GM23338 (cell line): Measurements from ENCODE around the gene SOX13. TPM values are rescaled to one million over a fixed set of nuclear protein-coding genes. Genes with fewer than 3 reads are reported as not detected.

Source experiments
- ATAC-seq: fragments of 200-7000 bp; cut with Tn5 transposase; 3 replicates; pipeline ENCODE4 v1.9.1; 2020
- DNase-seq: peaks from one replicate; pipeline ENCODE4 v3.0.0-alpha.2; 2015; ENCODE audit warnings: low spot score
- H2AFZ ChIP-seq: fragments of 200-600 bp; sonication (generic); 2 replicates; pipeline ENCODE4 v1.8.0; 2016; ENCODE audit warnings: antibody characterized with exemption, mild to moderate bottlenecking, moderate library complexity
- H3F3A ChIP-seq: fragments of 200-600 bp; sonication (generic); replicated peaks from 2 replicates; pipeline ENCODE4 v1.8.0; 2017; ENCODE audit warnings: antibody characterized with exemption, mixed run types, low read depth
- H3K27ac ChIP-seq: fragments of 200-600 bp; sonication (generic); 2 replicates; pipeline ENCODE4 v1.6.1; 2016; ENCODE audit warnings: low read depth
- H3K27me3 ChIP-seq: fragments of 200-600 bp; sonication (generic); 2 replicates; pipeline ENCODE4 v1.8.0; 2016; ENCODE audit warnings: mild to moderate bottlenecking, mixed run types, moderate library complexity; ENCODE audit not compliant: insufficient read depth
- H3K36me3 ChIP-seq: fragments of 200-600 bp; sonication (generic); 2 replicates; pipeline ENCODE4 v1.8.0; 2016; ENCODE audit warnings: mild to moderate bottlenecking; ENCODE audit not compliant: insufficient read depth
- H3K4me1 ChIP-seq: fragments of 200-600 bp; sonication (generic); 2 replicates; pipeline ENCODE4 v1.8.0; 2016; ENCODE audit warnings: mild to moderate bottlenecking, moderate library complexity; ENCODE audit not compliant: insufficient read depth
- H3K4me2 ChIP-seq: fragments of 200-600 bp; sonication (generic); 2 replicates; pipeline ENCODE4 v1.7.1; 2017; ENCODE audit warnings: mixed run types
- H3K4me3 ChIP-seq: fragments of 200-600 bp; sonication (generic); 2 replicates; pipeline ENCODE4 v1.6.1; 2016; ENCODE audit warnings: mixed run types
- H3K79me2 ChIP-seq: fragments of 200-600 bp; sonication (generic); replicated peaks from 2 replicates; pipeline ENCODE4 v1.8.0; 2017; ENCODE audit warnings: mild to moderate bottlenecking; ENCODE audit not compliant: insufficient read depth
- H3K9me2 ChIP-seq: fragments of 200-600 bp; sonication (generic); 2 replicates; pipeline ENCODE4 v1.8.0; 2017; ENCODE audit not compliant: insufficient read depth
- H4K20me1 ChIP-seq: fragments of 200-600 bp; sonication (generic); replicated peaks from 2 replicates; pipeline ENCODE4 v1.8.0; 2017; ENCODE audit warnings: mild to moderate bottlenecking; ENCODE audit not compliant: insufficient read depth
- H3K27ac Mint-ChIP-seq: 2 replicates; pipeline ENCODE4 v1.8.0; 2020; ENCODE audit warnings: inconsistent platforms, mild to moderate bottlenecking, moderate library complexity, mixed read lengths
- H3K27me3 Mint-ChIP-seq: 3 replicates; pipeline ENCODE4 v1.8.0; 2022; ENCODE audit warnings: low read depth, mild to moderate bottlenecking, moderate library complexity, mixed read lengths, inconsistent platforms; ENCODE audit not compliant: insufficient read depth, poor library complexity
- H3K36me3 Mint-ChIP-seq: 3 replicates; pipeline ENCODE4 v1.8.0; 2021; ENCODE audit warnings: low read depth, mild to moderate bottlenecking, inconsistent platforms, moderate library complexity, mixed read lengths
- H3K4me1 Mint-ChIP-seq: 3 replicates; pipeline ENCODE4 v1.8.0; 2020; ENCODE audit warnings: mild to moderate bottlenecking, inconsistent platforms, mixed read lengths
- H3K4me3 Mint-ChIP-seq: 3 replicates; pipeline ENCODE4 v1.8.0; 2021; ENCODE audit warnings: moderate library complexity, mild to moderate bottlenecking, inconsistent platforms, mixed read lengths
- H3K9me3 Mint-ChIP-seq: 3 replicates; pipeline ENCODE4 v1.8.0; 2020; ENCODE audit warnings: moderate library complexity, mild to moderate bottlenecking, inconsistent platforms, mixed read lengths
- CREB1 ChIP-seq: fragments of 250-450 bp; sonication (Bioruptor Pico); IDR thresholded peaks from 2 replicates; pipeline ENCODE4 v1.5.0; 2020; ENCODE audit warnings: low read depth, mild to moderate bottlenecking, moderate library complexity
- ETS1 ChIP-seq: IDR thresholded peaks from 2 replicates; pipeline ENCODE4 v1.6.1; 2016; ENCODE audit warnings: antibody characterized with exemption
- EZH2 ChIP-seq: fragments of 200-600 bp; sonication (generic); IDR thresholded peaks from one replicate; pipeline ENCODE4 v1.8.0; 2017; ENCODE audit warnings: antibody characterized with exemption, mild to moderate bottlenecking, low read depth; ENCODE audit not compliant: unreplicated experiment
- JUNB ChIP-seq: IDR thresholded peaks from one replicate; pipeline ENCODE4 v1.6.1; 2016; ENCODE audit warnings: antibody characterized with exemption; ENCODE audit not compliant: unreplicated experiment
- NANOG ChIP-seq: IDR thresholded peaks from 2 replicates; pipeline ENCODE4 v1.6.1; 2016; ENCODE audit warnings: antibody characterized with exemption, borderline replicate concordance
- POLR2AphosphoS5 ChIP-seq: IDR thresholded peaks from 2 replicates; pipeline ENCODE4 v1.6.1; 2016; ENCODE audit warnings: antibody characterized with exemption, low read depth
- STAT1 ChIP-seq: IDR thresholded peaks from one replicate; pipeline ENCODE4 v1.6.1; 2016; ENCODE audit warnings: antibody characterized with exemption; ENCODE audit not compliant: unreplicated experiment
- ZNF114 ChIP-seq: fragments of 250-450 bp; sonication (Bioruptor Pico); IDR thresholded peaks from 2 replicates; pipeline ENCODE4 v1.5.0; 2020; ENCODE audit warnings: mild to moderate bottlenecking, moderate library complexity
- ZNF331 ChIP-seq: fragments of 250-450 bp; sonication (Bioruptor Pico); IDR thresholded peaks from 2 replicates; pipeline ENCODE4 v1.5.0; 2020; ENCODE audit warnings: low read depth, mild to moderate bottlenecking, moderate library complexity
- polyA plus RNA-seq: library from polyadenylated mRNA; unstranded; fragments of >200 nt; fragmentation: Nextera tagmentation; extraction: Ambion mirVana; gene quantifications from 2 replicates; pipeline ENCODE4 v1.2.1, GENCODE V29; 2016
- total RNA-seq: library from RNA; depleted of rRNA; stranded (reverse); fragments of >200 nt; shearing (Covaris generic); gene quantifications from 2 replicates; pipeline ENCODE4 v1.2.3, GENCODE V29; 2014
- TF ChIP-seq, protein P1 (sequence below): fragments of 250-450 bp; sonication (Bioruptor Pico); IDR thresholded peaks from 2 replicates; pipeline ENCODE4 v1.5.0; 2020; ENCODE audit warnings: mild to moderate bottlenecking, moderate library complexity
- TF ChIP-seq, protein P2 (sequence below), 2 experiments: fragments of 200-600 bp in 1 of 2; sonication (generic) in 1 of 2; conservative IDR thresholded peaks; 2 replicates each; pipeline versions ENCODE4 v1.5.1 to v1.6.1; 2016 to 2017; ENCODE audit warnings: antibody characterized with exemption in 2 of 2, low read depth in 2 of 2, mild to moderate bottlenecking in 2 of 2, moderate library complexity in 1 of 2

SOX13 gene
- total and polyA plus RNA-seq, 2 experiments from 2014 or later = 28.6 to 123 TPM

- peak overlapping the region; percentile 56 for H3K4me2 ChIP-seq
- DNase-seq = no peak
- Mint-ChIP-seq H3K9me3 (no peaks in the 10 kb centered on the region; the same call in 2 of the 3 replicates), H3K27me3 (peaks cover 14% of the 10 kb centered on the region), H3K4me3 (peak overlapping the region; percentile 44; the same call in 1 of the 3 replicates), H3K4me1 (peaks cover 89% of the 10 kb centered on the region), H3K36me3 (peaks cover 3% of the 10 kb centered on the region), H3K27ac (peak overlapping the region; percentile 74)
- peaks cover 71% of the 10 kb centered on the region for H4K20me1 ChIP-seq
- H3F3A ChIP-seq = peaks cover 23% of the 10 kb centered on the region; the same call in 1 of the 2 replicates
- H3K27me3 ChIP-seq = no peaks in the 10 kb centered on the region
- H3K9me2 ChIP-seq = no peaks in the 10 kb centered on the region
- H3K36me3 ChIP-seq = no peaks in the 10 kb centered on the region; the same call in 1 of the 2 replicates
- no peak overlapping the region for H2AFZ ChIP-seq
- TF ChIP-seq POLR2AphosphoS5 (no peak), ZNF114 (CRISPR knock-in tag) (no peak), CREB1 (CRISPR knock-in tag) (no peak)
- H3K79me2 ChIP-seq = peaks cover 99% of the 10 kb centered on the region
- no peak overlapping the region for H3K4me3 ChIP-seq
- ATAC-seq = no peak
- H3K4me1 ChIP-seq = peaks cover 95% of the 10 kb centered on the region
- peak overlapping the region; percentile 72 for H3K27ac ChIP-seq
These were observed 15.1 kb downstream of the SOX13 start for GRCh38 chr1:204087893-204088528.

GRCh38 chr1:204088596-204088995 lies 15.7 kb downstream of the SOX13 start:
- Mint-ChIP-seq H3K27ac (peak overlapping the region; percentile 66), H3K4me3 (peak overlapping the region; percentile 9; the same call in 1 of the 3 replicates), H3K27me3 (peaks cover 14% of the 10 kb centered on the region), H3K4me1 (peaks cover 89% of the 10 kb centered on the region), H3K9me3 (no peaks in the 10 kb centered on the region), H3K36me3 (peaks cover 3% of the 10 kb centered on the region)
- no peak; the same call in 2 of the 3 replicates for ATAC-seq
- H4K20me1 ChIP-seq = peaks cover 76% of the 10 kb centered on the region
- no peak overlapping the region for H3K4me3 ChIP-seq
- peaks cover 26% of the 10 kb centered on the region for H3F3A ChIP-seq
- H3K36me3 ChIP-seq = no peaks in the 10 kb centered on the region; the same call in 1 of the 2 replicates
- H3K79me2 ChIP-seq = peaks cover 99% of the 10 kb centered on the region
- no peak overlapping the region for H2AFZ ChIP-seq
- H3K9me2 ChIP-seq = no peaks in the 10 kb centered on the region
- H3K4me1 ChIP-seq = peaks cover 95% of the 10 kb centered on the region
- H3K27me3 ChIP-seq = no peaks in the 10 kb centered on the region
- peak overlapping the region; percentile 56 for H3K4me2 ChIP-seq
- peak overlapping the region; percentile 72 for H3K27ac ChIP-seq
- no peak for DNase-seq
- TF ChIP-seq ETS1 = no peak
- no peak for TF ChIP-seq EZH2
- TF ChIP-seq CREB1 (CRISPR knock-in tag) = no peak
- TF ChIP-seq JUNB = no peak
- no peak for TF ChIP-seq ZNF331 (CRISPR knock-in tag)
- TF ChIP-seq, protein P1, sequence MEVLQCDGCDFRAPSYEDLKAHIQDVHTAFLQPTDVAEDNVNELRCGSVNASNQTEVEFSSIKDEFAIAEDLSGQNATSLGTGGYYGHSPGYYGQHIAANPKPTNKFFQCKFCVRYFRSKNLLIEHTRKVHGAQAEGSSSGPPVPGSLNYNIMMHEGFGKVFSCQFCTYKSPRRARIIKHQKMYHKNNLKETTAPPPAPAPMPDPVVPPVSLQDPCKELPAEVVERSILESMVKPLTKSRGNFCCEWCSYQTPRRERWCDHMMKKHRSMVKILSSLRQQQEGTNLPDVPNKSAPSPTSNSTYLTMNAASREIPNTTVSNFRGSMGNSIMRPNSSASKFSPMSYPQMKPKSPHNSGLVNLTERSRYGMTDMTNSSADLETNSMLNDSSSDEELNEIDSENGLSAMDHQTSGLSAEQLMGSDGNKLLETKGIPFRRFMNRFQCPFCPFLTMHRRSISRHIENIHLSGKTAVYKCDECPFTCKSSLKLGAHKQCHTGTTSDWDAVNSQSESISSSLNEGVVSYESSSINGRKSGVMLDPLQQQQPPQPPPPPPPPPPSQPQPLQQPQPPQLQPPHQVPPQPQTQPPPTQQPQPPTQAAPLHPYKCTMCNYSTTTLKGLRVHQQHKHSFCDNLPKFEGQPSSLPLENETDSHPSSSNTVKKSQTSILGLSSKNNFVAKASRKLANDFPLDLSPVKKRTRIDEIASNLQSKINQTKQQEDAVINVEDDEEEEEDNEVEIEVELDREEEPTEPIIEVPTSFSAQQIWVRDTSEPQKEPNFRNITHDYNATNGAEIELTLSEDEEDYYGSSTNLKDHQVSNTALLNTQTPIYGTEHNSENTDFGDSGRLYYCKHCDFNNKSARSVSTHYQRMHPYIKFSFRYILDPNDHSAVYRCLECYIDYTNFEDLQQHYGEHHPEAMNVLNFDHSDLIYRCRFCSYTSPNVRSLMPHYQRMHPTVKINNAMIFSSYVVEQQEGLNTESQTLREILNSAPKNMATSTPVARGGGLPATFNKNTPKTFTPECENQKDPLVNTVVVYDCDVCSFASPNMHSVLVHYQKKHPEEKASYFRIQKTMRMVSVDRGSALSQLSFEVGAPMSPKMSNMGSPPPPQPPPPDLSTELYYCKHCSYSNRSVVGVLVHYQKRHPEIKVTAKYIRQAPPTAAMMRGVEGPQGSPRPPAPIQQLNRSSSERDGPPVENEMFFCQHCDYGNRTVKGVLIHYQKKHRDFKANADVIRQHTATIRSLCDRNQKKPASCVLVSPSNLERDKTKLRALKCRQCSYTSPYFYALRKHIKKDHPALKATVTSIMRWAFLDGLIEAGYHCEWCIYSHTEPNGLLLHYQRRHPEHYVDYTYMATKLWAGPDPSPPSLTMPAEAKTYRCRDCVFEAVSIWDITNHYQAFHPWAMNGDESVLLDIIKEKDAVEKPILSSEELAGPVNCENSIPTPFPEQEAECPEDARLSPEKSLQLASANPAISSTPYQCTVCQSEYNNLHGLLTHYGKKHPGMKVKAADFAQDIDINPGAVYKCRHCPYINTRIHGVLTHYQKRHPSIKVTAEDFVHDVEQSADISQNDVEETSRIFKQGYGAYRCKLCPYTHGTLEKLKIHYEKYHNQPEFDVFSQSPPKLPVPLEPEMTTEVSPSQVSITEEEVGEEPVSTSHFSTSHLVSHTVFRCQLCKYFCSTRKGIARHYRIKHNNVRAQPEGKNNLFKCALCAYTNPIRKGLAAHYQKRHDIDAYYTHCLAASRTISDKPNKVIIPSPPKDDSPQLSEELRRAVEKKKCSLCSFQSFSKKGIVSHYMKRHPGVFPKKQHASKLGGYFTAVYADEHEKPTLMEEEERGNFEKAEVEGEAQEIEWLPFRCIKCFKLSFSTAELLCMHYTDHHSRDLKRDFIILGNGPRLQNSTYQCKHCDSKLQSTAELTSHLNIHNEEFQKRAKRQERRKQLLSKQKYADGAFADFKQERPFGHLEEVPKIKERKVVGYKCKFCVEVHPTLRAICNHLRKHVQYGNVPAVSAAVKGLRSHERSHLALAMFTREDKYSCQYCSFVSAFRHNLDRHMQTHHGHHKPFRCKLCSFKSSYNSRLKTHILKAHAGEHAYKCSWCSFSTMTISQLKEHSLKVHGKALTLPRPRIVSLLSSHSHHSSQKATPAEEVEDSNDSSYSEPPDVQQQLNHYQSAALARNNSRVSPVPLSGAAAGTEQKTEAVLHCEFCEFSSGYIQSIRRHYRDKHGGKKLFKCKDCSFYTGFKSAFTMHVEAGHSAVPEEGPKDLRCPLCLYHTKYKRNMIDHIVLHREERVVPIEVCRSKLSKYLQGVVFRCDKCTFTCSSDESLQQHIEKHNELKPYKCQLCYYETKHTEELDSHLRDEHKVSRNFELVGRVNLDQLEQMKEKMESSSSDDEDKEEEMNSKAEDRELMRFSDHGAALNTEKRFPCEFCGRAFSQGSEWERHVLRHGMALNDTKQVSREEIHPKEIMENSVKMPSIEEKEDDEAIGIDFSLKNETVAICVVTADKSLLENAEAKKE = no peak
- no peak for TF ChIP-seq NANOG
- TF ChIP-seq, protein P2, sequence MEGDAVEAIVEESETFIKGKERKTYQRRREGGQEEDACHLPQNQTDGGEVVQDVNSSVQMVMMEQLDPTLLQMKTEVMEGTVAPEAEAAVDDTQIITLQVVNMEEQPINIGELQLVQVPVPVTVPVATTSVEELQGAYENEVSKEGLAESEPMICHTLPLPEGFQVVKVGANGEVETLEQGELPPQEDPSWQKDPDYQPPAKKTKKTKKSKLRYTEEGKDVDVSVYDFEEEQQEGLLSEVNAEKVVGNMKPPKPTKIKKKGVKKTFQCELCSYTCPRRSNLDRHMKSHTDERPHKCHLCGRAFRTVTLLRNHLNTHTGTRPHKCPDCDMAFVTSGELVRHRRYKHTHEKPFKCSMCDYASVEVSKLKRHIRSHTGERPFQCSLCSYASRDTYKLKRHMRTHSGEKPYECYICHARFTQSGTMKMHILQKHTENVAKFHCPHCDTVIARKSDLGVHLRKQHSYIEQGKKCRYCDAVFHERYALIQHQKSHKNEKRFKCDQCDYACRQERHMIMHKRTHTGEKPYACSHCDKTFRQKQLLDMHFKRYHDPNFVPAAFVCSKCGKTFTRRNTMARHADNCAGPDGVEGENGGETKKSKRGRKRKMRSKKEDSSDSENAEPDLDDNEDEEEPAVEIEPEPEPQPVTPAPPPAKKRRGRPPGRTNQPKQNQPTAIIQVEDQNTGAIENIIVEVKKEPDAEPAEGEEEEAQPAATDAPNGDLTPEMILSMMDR (conservative IDR thresholded peaks at IDR 0.05; ENCODE audit: low read depth in 2 of 2) = no peak
- TF ChIP-seq STAT1 = no peak
